ENCODE results near the gene ATXN1. TPM values are rescaled to one million over a fixed set of nuclear protein-coding genes. Genes with fewer than 3 reads are reported as not detected.

The ATXN1 gene
- polyA plus RNA-seq, 1 of the 3 experiments (the other 2 are of a cell fraction) = 7.9 TPM

DNA sequence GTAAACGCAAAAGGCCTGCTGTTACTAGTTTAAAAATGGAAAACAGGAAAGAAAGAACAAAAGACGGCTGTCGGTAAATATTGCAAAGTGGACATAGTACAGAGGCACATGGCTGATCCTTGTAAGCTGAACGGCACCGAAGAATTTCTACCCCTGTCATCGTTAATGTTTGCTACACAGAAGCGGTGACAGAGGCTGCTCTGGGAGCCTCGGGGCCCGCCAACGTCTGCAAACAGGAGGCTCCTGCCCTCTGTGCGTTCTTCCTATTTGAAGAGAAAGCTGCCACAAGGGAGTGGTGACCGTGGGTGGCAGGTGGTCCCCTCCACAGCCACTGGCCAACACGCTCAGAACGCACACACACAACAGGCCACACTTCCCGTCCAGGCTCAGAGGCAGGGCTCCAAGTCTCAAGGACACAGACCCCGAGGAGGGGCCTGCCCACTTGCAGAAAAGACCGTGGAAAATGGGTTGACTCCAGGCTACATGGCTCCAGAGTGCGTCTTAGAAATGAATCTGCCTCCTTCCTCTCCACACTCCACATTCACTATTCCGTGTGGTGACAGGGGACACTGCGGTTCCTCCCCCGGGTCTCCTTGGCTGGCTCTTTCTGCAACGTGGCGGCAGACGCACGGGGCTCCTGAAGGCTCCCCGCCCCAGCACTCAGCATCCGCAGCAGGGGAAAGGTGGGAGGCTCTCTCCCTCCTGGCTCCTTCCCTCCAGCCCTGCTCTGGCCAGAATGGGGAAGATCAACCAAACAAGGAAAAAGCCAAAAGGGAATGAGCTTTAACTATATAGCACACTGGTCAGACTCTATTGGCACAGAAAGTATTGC lies 458.3 kb downstream of the ATXN1 start (continued):
- TF ChIP-seq, protein P1, sequence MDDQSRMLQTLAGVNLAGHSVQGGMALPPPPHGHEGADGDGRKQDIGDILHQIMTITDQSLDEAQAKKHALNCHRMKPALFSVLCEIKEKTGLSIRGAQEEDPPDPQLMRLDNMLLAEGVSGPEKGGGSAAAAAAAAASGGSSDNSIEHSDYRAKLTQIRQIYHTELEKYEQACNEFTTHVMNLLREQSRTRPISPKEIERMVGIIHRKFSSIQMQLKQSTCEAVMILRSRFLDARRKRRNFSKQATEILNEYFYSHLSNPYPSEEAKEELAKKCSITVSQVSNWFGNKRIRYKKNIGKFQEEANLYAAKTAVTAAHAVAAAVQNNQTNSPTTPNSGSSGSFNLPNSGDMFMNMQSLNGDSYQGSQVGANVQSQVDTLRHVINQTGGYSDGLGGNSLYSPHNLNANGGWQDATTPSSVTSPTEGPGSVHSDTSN (IDR thresholded peaks at IDR 0.05) = no peak
- TF ChIP-seq RCOR1 (IDR thresholded peaks at IDR 0.05; ENCODE audit: low read length) (no peak), ELF1 (IDR thresholded peaks at IDR 0.05) (no peak), TCF12 (IDR thresholded peaks at IDR 0.05) (no peak), EZH2phosphoT487 (IDR thresholded peaks at IDR 0.05; ENCODE audit: borderline replicate concordance, low read depth) (no peak), RAD21 (IDR thresholded peaks at IDR 0.05; ENCODE audit: low read length) (no peak)

DNA sequence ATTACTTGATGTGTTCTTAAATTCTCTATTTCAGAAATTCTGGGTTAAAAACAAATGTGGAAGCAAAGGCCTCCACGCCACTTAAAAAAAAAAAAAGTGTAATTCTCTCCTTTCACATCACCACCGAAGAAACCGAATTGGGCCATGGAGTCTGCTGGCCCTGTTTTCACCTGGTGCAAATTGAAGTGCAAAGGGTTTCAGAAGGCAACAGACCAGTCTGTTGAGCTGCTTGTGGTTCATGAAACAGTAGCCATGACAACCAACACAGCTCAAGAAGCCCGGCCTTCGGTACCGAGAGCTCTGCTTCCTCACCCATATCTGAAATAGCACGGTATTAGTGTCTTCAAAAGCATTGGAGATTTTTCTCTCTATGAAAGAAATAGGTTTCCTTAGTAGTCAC lies 459.7 kb downstream of the ATXN1 start:
- Histone ChIP-seq H2AFZ (ENCODE audit: low read depth) (no peak overlapping the region), H3F3A (replicated peaks; ENCODE audit: insufficient read depth) (no peaks in the 10 kb centered on the region), H3K27ac (ENCODE audit: low read depth in 2 of 2, low read length in 1 of 2) (no peak overlapping the region), H3K4me1 (ENCODE audit: control insufficient read depth in 1 of 2, insufficient read depth in 2 of 2, low read depth in 1 of 2, low read length in 1 of 2) (no peaks in the 10 kb centered on the region), H3K4me2 (no peak overlapping the region), H3K9me2 (no peaks in the 10 kb centered on the region), H3K9ac (no peak overlapping the region), H3K4me3 (ENCODE audit: low read depth in 2 of 2, low read length in 1 of 2) (no peak overlapping the region), H4K20me1 (ENCODE audit: insufficient read depth) (no peaks in the 10 kb centered on the region), H3K27me3 (ENCODE audit: insufficient read depth) (no peaks in the 10 kb centered on the region), H3K36me3 (replicated peaks in 1 of 2; ENCODE audit: control insufficient read depth in 1 of 2, insufficient read depth in 2 of 2, low read length in 1 of 2) (peaks cover 18 to 19% of the 10 kb centered on the region in 2 experiments), H3K9me3 (no peaks in the 10 kb centered on the region), H3K79me2 (ENCODE audit: insufficient read depth) (no peaks in the 10 kb centered on the region)
- no peak for DNase-seq
- WGBS (ENCODE audit: low lambda C conversion rate) = 95% methylated on average over 7 of the region's 7 CpGs
- POLR2A ChIA-PET = no interaction called here
- no peak for TF ChIP-seq EZH2phosphoT487 (IDR thresholded peaks at IDR 0.05; ENCODE audit: borderline replicate concordance, low read depth)
- TF ChIP-seq YY1 (IDR thresholded peaks at IDR 0.05; ENCODE audit: low read depth) = no peak
- TF ChIP-seq, protein P2, sequence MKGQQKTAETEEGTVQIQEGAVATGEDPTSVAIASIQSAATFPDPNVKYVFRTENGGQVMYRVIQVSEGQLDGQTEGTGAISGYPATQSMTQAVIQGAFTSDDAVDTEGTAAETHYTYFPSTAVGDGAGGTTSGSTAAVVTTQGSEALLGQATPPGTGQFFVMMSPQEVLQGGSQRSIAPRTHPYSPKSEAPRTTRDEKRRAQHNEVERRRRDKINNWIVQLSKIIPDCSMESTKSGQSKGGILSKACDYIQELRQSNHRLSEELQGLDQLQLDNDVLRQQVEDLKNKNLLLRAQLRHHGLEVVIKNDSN (IDR thresholded peaks at IDR 0.05; ENCODE audit: borderline replicate concordance, low read depth) = no peak
- TF ChIP-seq, protein P3, sequence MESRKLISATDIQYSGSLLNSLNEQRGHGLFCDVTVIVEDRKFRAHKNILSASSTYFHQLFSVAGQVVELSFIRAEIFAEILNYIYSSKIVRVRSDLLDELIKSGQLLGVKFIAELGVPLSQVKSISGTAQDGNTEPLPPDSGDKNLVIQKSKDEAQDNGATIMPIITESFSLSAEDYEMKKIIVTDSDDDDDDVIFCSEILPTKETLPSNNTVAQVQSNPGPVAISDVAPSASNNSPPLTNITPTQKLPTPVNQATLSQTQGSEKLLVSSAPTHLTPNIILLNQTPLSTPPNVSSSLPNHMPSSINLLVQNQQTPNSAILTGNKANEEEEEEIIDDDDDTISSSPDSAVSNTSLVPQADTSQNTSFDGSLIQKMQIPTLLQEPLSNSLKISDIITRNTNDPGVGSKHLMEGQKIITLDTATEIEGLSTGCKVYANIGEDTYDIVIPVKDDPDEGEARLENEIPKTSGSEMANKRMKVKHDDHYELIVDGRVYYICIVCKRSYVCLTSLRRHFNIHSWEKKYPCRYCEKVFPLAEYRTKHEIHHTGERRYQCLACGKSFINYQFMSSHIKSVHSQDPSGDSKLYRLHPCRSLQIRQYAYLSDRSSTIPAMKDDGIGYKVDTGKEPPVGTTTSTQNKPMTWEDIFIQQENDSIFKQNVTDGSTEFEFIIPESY (IDR thresholded peaks at IDR 0.05; ENCODE audit: borderline replicate concordance, low read depth) = no peak
- TF ChIP-seq RFX5 (IDR thresholded peaks at IDR 0.05; ENCODE audit: low read length) = no peak
- TF ChIP-seq, protein P4, sequence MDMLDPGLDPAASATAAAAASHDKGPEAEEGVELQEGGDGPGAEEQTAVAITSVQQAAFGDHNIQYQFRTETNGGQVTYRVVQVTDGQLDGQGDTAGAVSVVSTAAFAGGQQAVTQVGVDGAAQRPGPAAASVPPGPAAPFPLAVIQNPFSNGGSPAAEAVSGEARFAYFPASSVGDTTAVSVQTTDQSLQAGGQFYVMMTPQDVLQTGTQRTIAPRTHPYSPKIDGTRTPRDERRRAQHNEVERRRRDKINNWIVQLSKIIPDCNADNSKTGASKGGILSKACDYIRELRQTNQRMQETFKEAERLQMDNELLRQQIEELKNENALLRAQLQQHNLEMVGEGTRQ (IDR thresholded peaks at IDR 0.05; ENCODE audit: borderline replicate concordance, low read depth, low read length) = no peak
- no peak for TF ChIP-seq ELF1 (IDR thresholded peaks at IDR 0.05)
- CTCF ChIA-PET = interaction anchor here (0.9 to 1.2 kb wide), 3 partner anchors 16 to 30 kb away, joined by 3 to 4 read pairs (median 3); no protein-coding TSS in a partner anchor

All from SK-N-SH (cell line).